NCI-H2107 treated with DMSO at 0.1 percent for 48 hours (cell line): ENCODE data around the gene GRN.

Source experiments
- DNase-seq: peaks from one replicate; lab custom pipeline; 2025; ENCODE audit not compliant: unreplicated experiment; lab: John Stamatoyannopoulos, UW

The GRN gene

GRCh38 chr17:44344939-44345453 lies at the start of gene GRN:
Gene GRN, plus strand, starts transcription at chr17:44345302. Its CDS starts 3,863 bp downstream, at chr17:44349165.
- peak; percentile 96 for DNase-seq

DNA sequence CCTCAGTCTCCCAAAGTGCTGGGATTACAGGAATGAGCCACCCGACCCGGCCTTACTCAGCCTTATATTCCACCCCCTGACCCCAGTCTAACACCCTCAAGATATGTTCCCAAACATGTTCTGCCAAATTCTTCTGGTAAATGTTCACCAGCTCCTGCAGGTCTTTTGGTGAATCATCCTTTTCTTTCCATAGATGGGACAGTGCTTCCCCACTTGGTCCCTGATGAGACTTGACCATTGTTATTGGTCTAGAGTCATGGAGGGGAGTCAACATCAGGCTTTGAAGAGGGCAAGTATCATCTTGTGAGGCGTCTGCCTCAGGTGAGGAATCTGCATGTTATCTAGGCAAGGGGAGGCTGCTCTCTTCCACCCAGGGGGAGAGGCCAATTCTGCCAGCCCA lies 47.1 kb upstream of the GRN start:
- no peak for DNase-seq

DNA sequence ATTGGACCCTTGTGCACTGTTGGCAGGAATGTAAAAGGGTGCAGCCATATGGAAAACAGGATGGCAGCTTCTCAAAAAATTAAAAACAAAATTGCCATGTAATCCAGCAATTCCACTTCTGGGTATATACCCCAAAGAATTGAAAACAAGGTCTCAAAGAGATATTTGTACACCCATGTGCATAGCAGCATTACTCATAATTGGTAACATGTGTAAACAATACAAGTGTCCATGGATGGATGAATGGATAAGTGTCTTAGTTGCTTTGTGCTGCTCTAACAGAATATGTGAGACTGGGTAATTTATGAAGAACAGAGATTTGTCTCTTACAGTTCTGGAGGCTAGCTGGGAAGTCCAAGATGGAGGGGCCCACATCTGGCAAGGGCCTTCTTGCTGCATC lies 40.5 kb upstream of the GRN start:
- DNase-seq: no peak

GRCh38 chr17:44307387-44308186 lies 37.5 kb upstream of the GRN start:
- DNase-seq: peak; percentile 45

DNA sequence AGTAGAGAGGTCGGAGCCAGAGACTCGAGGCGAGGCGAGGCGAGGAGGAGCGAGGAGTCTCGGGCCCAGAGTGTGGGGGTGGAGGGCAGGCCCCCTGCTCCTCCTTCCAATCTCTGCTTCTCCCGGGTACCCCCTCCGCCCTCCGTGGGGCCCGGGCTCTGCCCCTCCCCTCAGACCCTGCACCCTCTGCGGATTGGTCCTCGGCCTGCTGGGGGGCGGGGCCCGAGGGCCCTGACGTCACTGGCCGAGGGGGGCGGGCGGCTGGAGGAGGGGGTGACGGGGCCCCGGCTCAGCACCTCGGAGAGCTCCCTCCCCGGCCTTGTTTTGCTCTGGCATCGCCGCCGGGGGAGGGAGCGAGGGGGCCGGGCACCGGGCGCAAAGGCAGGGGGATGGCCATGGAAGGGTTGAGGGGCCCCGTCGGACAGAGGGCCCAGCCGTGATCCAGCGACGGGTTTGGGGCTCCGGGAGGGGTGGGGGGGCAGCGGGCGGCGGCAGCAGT lies 36.7 kb upstream of the GRN start, which contains the start of gene RUNDC3A:
Gene RUNDC3A, plus strand, starts transcription at position 282 of the 499 bp plus-strand sequence. CDS start 232 bp downstream, outside the sequence.
- peak; percentile 73 for DNase-seq

DNA sequence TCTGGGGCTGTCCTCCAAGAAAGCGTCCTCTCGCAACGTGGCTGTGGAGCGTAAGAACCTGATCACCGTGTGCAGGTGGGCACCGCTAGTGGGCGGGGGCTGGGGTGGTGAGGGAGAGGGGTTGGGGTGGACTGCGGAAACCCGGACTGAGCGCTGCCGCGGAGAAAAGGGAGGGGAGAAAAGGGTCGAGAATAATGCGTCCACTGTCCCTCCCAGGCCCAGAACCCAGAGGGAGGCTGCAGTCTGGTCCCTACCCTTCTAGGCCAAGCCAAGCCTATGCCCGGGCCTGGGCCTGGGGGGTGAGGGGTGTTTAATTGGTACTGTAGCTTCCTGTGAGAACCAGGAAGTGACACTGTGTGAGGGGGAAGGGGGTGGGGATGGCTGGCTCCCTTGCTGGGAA lies 36.2 kb upstream of the GRN start:
- DNase-seq: no peak

- DNase-seq: no peak
Observed at GRCh38 chr17:44309472-44309871, 35.6 kb upstream of the GRN start.

GRCh38 chr17:44310188-44310587 lies 34.9 kb upstream of the GRN start:
- no peak for DNase-seq

- DNase-seq: no peak
Observed at GRCh38 chr17:44310609-44311376, 34.3 kb upstream of the GRN start.

DNA sequence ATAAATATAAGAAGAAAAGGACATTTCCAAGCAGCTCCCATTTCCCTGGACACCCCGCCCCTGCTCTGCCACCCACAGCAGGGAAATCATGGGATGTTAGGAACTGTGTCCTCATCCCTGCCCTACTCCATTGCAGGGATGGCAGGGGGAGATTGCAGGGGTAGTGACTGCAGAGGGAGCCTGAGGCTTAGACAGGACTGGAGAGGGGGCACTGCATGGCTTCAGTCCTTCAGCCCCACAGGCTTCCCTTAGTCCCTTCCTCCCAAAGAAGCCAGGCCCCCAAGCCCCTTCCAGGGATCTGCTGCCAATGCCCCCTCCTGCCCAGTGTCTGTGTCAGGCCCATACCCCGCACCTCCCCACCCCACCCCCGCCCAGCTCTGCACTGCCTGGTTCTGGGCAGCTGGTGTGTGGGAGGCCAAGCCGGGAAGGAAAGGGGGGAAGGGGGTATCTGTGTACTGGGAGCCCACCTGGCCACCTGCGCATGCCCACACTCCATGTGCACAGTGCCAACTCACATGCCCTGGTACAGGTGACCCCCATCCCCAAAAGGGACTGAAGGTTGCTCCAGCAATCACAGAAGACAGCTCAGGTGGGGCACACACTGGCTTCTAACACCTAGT lies 33.4 kb upstream of the GRN start:
- no peak for DNase-seq

- no peak for DNase-seq
Observed at GRCh38 chr17:44312396-44313104, 32.6 kb upstream of the GRN start.

DNA sequence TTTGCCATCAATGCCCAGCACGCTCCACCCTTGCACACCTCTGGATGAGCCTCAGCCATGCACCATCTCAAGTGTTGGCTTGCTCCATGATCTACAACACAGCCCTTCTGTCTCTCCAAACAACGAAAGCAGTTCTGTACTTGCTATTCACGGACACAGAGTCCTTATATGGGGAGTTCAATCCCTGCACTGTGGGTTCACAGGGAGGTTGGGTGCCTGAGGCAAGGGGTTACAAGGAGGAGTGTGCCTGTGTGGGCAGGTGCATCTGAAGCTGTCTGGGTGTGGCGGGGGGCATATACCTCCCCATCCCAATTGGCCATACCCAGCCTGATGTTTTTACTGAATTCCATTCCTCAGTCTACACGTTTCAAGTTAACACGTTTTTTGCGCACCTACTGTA lies 31.1 kb upstream of the GRN start:
- DNase-seq: no peak

DNA sequence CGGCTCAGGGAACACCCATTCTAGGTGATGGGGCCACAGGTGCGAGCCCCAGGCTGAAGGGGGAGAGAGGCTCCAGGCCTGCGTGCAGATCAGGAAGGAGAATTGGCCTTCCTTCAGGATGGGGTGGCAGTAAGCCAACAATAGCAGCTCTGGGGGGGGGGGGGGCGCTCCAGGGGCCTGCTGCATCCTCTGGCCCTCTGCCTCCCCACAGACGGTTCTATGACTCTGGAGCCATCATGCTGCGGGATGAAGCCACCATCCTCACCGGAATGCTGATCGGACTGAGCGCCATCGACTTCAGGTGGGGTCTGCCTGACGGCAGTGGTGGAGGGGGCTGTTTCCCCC lies 30.6 kb upstream of the GRN start:
- DNase-seq: no peak

- peak; percentile 45 for DNase-seq
Observed at GRCh38 chr17:44314869-44315661, 30.0 kb upstream of the GRN start.

DNA sequence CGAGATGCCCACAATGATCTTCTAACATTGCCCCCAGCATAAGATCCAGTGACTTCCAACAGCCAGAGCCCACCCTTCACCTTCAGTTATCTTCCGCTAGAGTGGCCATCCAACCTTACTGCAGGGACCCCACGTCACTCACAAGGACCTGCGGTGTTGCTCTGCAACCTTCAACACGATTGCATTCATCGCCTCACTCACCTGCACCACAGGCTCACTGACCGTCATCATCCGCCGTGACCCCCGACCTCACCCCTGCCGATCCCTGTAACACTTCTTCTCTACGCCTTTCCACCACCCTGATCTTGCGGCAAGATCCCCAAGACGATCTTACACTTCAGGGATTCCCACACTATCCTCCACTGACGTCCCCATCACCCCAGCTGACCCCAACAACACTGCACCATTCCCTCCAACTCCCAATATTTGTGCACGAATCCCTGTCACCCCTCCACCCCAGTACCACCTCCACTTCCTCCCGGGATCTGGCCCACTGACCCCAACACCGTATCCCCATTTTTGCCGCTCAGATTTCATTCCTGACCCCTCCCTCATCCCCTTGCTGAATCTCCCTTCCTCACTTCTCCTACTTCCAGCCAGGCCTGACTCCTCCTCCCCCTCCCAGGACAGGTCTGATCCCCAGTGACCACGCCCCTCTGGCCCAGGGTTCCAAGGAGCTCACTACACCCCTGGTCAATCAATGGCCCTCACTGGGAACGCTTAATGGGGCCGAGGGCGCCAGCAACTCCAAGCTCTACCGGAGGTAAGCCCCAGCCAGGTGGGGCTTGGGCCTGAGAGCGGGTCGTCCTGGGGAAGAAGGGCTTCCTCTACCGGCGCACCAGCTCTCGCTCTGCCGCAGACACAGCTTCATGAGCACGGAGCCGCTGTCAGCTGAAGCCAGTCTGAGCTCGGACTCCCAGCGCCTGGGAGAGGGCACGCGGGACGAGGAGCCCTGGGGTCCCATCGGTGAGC lies 29.1 kb upstream of the GRN start:
- DNase-seq: no peak

GRCh38 chr17:44317545-44317944 lies 27.6 kb upstream of the GRN start:
- DNase-seq: no peak

GRCh38 chr17:44318077-44318892 lies 26.8 kb upstream of the GRN start:
- DNase-seq: no peak

GRCh38 chr17:44320066-44320465 lies 25.0 kb upstream of the GRN start:
- no peak for DNase-seq
